ENCODE results near the gene EVI5.
"Not testable (repeated sequence)": the region's sequence is repeated elsewhere in the genome, so short reads cannot be mapped to it uniquely, and the experiment has no call there.

EVI5 gene

DNA sequence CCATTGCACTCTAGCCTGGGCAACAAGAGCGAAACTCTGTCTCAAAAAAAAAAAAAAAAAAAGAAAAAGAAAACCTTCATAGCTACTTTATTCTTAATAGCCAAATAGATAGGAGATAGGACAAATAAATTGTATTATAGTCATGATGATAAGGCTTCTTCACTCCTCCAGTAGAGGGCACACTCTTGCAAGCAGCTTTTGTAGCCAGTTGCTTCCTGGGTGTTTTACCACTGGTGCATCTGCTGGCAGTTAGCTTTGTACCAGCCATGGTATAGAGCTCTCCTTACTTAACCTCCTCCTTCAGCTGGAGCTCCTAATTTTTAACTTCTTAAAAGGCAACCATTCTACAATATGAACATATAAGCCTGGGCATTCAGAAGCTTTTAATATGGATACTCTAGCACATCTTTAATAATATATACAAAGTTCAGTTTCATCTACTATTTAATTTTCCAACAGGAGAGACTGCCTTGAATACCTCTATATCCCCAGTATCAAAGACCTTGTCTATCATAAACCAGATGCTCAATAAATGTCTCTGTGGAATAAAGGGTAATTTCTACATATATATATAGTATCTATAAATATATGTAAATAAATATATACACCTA, 35.8 kb downstream of the EVI5 start:
- H3K9me3 ChIP-seq (ENCODE audit: control insufficient read depth, insufficient read depth, low read length) = no peaks in the 10 kb centered on the region
- H3K36me3 ChIP-seq (ENCODE audit: insufficient read depth, low read length) = no peaks in the 10 kb centered on the region
- no peak overlapping the region for H3K9ac ChIP-seq (ENCODE audit: low read depth, low read length)
- H3K4me1 ChIP-seq (ENCODE audit: insufficient read depth, low read length) = no peaks in the 10 kb centered on the region

DNA sequence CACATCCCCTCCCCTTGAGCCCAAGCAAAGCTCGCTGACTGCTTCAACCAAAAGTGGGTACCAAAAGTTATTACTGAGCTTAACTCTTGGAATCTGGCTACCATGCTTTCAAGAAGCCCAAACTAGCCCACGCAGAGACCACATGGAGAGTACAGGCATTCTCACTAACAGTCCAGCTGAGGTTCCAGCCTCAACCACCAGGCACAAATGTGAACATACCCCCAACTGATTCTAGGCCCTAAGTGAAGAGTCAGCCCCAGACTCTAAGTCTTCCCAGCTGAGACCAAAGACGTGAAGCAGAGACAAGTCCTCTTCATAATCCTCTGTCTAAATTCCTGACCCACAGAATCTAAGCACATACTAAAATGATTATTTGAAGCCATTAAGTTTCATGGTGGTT, 36.8 kb downstream of the EVI5 start:
- H3K9ac ChIP-seq (ENCODE audit: low read depth, low read length) = no peak overlapping the region

DNA sequence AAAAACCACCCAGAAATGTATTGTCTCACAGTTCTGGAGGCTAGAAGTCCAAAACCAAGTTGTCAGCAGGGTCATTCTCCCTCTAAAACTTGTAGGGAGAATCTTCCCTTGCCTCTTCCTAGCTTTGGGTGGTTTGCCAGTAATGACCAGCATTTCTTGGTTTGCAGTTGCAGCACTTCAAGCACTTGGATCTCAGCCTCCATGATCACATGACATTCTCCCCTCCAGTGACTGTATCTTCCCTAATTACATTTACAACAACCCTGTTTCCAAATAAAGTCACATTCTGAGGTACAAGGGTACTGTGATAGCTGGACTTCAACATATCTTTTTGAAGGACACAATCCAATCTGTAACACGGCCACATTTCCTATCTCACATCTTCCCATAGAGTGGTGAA, 37.2 kb downstream of the EVI5 start:
- Histone ChIP-seq H3K9me3 (ENCODE audit: control insufficient read depth, insufficient read depth, low read length) (no peaks in the 10 kb centered on the region), H3K4me1 (ENCODE audit: insufficient read depth, low read length) (no peaks in the 10 kb centered on the region), H3K9ac (ENCODE audit: low read depth, low read length) (no peak overlapping the region), H3K36me3 (ENCODE audit: insufficient read depth, low read length) (no peaks in the 10 kb centered on the region)

More for the DNA sequence above, 36.8 kb downstream of the EVI5 start:
- H3K36me3 ChIP-seq (ENCODE audit: insufficient read depth, low read length) = no peaks in the 10 kb centered on the region
- no peaks in the 10 kb centered on the region for H3K4me1 ChIP-seq (ENCODE audit: insufficient read depth, low read length)
- no peaks in the 10 kb centered on the region for H3K9me3 ChIP-seq (ENCODE audit: control insufficient read depth, insufficient read depth, low read length)

DNA sequence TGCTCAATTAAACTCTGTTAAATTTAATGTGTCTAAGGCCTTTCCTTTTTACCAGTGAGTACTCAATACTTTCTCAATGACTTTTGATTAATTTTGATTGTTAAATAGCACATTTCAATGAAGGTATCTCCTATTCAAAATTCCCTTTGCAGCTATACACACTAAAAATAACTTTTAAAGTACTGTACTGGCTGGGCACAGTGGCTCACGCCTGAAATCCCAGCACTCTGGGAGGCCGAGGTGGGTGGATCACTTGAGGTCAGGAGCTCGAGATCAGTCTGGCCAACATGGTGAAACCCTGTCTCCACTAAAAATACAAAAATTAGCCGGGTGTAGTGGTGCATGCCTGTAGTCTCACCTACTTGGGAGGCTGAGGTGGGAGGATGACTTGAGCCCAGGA, 38.7 kb downstream of the EVI5 start:
- H3K9me3 ChIP-seq (ENCODE audit: control insufficient read depth, insufficient read depth, low read length); H3K4me1 ChIP-seq (ENCODE audit: insufficient read depth, low read length); H3K36me3 ChIP-seq (ENCODE audit: insufficient read depth, low read length); H3K9ac ChIP-seq (ENCODE audit: low read depth, low read length): not testable (repeated sequence)

DNA sequence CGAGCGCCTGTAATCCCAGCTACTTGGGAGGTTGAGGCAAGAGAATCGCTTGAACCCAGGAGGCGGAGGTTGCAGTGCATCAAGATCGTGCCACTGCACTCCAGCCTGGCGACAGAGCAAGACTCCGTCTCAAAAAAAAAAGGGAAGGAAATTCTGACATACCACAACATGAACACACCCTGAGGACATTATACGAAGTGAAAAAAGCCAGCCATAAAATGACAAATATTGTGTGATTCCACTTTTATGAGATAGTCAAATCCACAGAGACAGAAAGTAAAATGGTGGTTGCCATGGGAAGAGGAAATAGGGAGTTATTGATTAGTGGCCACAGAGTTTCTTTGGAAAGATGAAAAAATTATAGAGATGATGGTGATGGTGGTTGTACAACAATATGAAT, 41.7 kb downstream of the EVI5 start:
- Histone ChIP-seq H3K36me3 (ENCODE audit: insufficient read depth, low read length) (no peaks in the 10 kb centered on the region), H3K9me3 (ENCODE audit: control insufficient read depth, insufficient read depth, low read length) (no peaks in the 10 kb centered on the region), H3K4me1 (ENCODE audit: insufficient read depth, low read length) (no peaks in the 10 kb centered on the region), H3K9ac (ENCODE audit: low read depth, low read length) (no peak overlapping the region)

DNA sequence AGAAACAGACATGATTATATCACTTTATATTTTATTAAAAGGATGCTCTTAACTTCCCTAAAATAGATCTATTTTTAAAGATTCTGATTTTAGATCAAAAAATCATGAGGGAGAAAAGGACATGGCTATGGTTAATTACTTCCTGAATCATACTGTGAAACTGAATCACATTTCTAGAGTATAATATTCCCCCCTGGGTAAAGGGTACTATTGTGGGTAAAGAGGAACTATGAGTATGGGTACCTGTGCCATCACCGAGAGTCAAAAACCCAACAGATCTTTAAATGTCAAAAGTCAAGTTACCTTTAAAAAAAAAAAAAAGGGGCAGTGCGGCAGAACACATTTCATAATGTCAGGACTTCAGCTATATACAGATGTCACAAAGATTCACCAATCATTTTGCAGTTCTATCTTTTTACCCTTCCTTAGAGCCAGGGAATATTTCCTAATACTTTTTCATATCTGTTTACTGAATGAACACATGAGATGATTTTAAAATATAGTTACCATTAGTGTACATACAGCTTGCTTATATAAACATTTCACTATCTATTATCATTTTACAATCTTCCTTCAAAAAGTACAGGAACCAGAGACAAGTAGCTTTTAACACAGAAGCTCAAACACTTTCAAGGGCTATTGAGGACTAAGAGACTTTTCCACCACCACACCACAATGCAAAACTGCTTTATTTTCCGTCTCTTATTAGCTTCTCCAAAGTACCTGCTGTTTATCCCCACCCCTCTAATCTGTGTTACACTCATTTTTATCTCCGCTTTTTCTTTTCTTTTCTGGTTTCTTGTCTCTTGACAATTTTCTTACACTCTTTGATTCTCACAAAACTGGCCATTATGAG, 45.0 kb downstream of the EVI5 start:
- Histone ChIP-seq H3K36me3 (ENCODE audit: insufficient read depth, low read length) (no peaks in the 10 kb centered on the region), H3K9ac (ENCODE audit: low read depth, low read length) (no peak overlapping the region), H3K9me3 (ENCODE audit: control insufficient read depth, insufficient read depth, low read length) (no peaks in the 10 kb centered on the region), H3K4me1 (ENCODE audit: insufficient read depth, low read length) (no peaks in the 10 kb centered on the region)

DNA sequence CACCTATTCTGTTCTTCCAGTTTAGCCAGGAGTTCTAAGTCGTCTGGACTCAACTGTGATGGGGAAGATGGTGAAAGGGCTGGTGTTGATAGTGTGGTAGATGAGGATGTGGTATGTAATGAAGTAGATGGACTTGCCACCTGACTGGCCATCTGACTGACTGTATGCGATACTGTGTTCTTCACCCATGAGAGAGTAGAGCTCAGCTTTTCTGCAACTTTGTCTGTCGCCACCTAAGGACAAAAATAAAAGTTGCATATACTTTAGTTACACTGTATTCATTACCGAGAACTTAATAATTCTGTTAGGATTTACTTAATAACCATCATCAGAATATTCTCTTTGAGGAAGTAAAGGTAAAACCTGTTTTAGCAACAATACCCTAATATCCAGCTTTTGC, 48.5 kb downstream of the EVI5 start:
- H3K9ac ChIP-seq (ENCODE audit: low read depth, low read length) = no peak overlapping the region
- no peaks in the 10 kb centered on the region for H3K4me1 ChIP-seq (ENCODE audit: insufficient read depth, low read length)
- H3K9me3 ChIP-seq (ENCODE audit: control insufficient read depth, insufficient read depth, low read length) = no peaks in the 10 kb centered on the region
- no peaks in the 10 kb centered on the region; the same call in 1 of the 2 replicates for H3K36me3 ChIP-seq (ENCODE audit: insufficient read depth, low read length)

DNA sequence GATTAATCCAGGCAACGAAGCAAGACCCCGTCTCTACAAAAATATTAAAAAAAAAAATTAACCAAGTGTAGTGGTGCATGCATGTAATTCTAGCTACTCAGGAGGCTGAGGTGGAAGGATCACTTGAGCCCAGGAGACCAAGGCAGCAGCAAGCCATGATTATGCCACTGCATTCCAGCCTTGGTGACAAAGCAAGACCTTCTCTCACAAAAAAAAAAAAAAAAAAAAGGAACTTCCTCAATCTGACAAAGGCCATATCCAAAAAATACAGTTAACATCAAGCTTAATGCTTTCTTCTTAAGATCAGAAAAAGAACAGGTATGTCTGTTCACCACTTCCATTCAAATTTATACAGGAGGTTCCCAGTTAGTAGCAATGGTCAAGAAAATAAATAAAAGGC, 54.4 kb downstream of the EVI5 start:
- Histone ChIP-seq H3K4me1 (ENCODE audit: insufficient read depth, low read length) (no peaks in the 10 kb centered on the region), H3K36me3 (ENCODE audit: insufficient read depth, low read length) (no peaks in the 10 kb centered on the region; the same call in 1 of the 2 replicates), H3K9ac (ENCODE audit: low read depth, low read length) (no peak overlapping the region), H3K9me3 (ENCODE audit: control insufficient read depth, insufficient read depth, low read length) (no peaks in the 10 kb centered on the region)

DNA sequence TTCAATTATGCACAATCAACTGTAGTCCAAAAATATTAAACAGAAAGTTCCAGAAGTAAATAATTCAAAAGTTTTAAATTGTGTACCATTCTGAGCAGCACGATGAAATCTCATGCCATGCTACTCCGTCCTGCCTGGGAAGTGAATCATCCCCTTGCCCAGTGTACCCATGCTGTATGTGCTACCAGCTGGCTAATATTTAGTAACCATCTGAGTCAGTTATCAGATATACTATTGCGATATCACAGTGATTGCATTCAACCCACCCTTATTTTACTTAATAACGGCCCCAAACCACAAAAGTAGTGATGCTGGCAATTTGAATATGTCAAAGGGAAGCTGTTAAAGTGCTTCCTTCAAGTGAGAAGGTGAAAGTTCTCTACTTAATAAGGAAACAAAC, 56.2 kb downstream of the EVI5 start:
- no peak overlapping the region for H3K9ac ChIP-seq (ENCODE audit: low read depth, low read length)
- H3K9me3 ChIP-seq (ENCODE audit: control insufficient read depth, insufficient read depth, low read length) = no peaks in the 10 kb centered on the region
- no peaks in the 10 kb centered on the region for H3K4me1 ChIP-seq (ENCODE audit: insufficient read depth, low read length)
- H3K36me3 ChIP-seq (ENCODE audit: insufficient read depth, low read length) = no peaks in the 10 kb centered on the region; the same call in 1 of the 2 replicates

DNA sequence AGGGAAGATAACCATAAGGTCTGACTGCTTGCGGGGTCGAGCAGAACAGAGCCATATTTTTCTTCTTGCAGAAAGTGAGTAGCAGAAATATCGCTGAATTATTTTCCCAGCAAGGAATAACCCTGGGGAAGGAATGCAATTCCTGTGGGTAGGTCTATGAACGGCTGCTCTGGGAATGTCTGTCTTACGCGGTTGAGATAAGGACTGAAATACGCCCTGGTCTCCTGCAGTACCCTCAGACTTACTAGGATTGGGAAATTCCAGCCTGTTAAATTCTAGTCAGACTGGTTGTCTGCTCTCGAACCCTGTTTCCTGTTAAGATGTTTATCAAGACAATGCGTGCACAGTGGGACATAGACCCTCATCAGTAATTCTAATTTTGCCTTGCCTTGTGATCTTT, 61.2 kb downstream of the EVI5 start:
- H3K9ac ChIP-seq (ENCODE audit: low read depth, low read length); H3K36me3 ChIP-seq (ENCODE audit: insufficient read depth, low read length); H3K4me1 ChIP-seq (ENCODE audit: insufficient read depth, low read length); H3K9me3 ChIP-seq (ENCODE audit: control insufficient read depth, insufficient read depth, low read length): not testable (repeated sequence)

DNA sequence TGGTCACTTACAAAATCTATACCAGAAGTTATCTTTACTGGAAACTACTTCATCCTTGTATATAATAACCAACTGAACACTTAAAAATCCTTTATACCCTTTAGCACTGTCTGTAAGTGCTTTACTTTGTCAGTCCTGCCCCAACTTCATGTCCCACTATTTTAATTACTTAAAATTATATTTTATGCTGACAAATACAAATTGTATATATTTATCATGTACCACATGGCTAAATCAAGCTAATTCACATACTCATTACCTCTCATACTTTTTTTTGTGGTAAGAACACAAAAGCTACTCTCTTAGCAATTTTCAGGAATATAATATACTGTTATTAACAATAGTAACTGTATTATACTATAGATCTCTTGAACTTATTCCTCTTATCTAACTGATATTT, 63.0 kb downstream of the EVI5 start:
- Histone ChIP-seq H3K4me1 (ENCODE audit: insufficient read depth, low read length) (no peaks in the 10 kb centered on the region), H3K9me3 (ENCODE audit: control insufficient read depth, insufficient read depth, low read length) (no peaks in the 10 kb centered on the region), H3K36me3 (ENCODE audit: insufficient read depth, low read length) (no peaks in the 10 kb centered on the region), H3K9ac (ENCODE audit: low read depth, low read length) (no peak overlapping the region)

DNA sequence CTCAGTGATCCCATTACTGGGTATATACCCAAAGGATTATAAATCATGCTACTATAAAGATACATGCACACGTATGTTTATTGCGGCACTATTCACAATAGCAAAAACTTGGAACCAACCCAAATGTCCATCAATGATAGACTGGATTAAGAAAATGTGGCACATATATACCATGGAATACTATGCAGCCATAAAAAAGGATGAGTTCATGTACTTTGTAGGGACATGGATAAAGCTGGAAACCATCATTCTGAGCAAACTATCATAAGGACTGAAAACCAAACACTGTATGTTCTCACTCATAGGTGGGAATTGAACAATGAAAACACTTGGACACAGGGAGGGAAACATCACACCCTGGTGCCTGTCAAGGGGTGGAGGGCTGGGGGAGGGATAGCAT, 63.8 kb downstream of the EVI5 start:
- H3K4me1 ChIP-seq (ENCODE audit: insufficient read depth, low read length); H3K9ac ChIP-seq (ENCODE audit: low read depth, low read length); H3K36me3 ChIP-seq (ENCODE audit: insufficient read depth, low read length); H3K9me3 ChIP-seq (ENCODE audit: control insufficient read depth, insufficient read depth, low read length): not testable (repeated sequence)

DNA sequence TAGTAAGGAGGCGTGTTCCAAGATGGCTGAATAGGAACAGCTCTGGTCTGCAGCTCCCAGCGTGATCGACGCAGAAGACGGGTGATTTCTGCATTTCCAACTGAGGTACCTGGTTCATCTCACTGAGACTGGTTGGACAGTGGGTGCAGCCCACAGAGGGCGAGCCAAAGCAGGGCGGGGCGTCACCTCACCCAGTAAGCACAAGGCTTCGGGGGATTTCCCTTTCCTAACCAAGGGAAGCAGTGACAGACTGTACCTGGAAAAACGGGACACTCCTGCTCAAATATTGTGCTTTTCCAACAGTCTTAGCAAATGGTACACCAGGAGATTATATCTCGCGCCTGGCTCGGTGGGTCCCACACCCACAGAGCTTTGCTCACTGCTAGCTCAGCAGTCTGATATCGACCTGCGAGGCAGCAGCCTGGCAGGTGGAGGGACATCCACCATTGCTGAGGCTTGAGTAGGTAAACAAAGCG, 69.4 kb downstream of the EVI5 start:
- not testable (repeated sequence) for H3K36me3 ChIP-seq (ENCODE audit: insufficient read depth, low read length); H3K9ac ChIP-seq (ENCODE audit: low read depth, low read length); H3K9me3 ChIP-seq (ENCODE audit: control insufficient read depth, insufficient read depth, low read length); H3K4me1 ChIP-seq (ENCODE audit: insufficient read depth, low read length)

DNA sequence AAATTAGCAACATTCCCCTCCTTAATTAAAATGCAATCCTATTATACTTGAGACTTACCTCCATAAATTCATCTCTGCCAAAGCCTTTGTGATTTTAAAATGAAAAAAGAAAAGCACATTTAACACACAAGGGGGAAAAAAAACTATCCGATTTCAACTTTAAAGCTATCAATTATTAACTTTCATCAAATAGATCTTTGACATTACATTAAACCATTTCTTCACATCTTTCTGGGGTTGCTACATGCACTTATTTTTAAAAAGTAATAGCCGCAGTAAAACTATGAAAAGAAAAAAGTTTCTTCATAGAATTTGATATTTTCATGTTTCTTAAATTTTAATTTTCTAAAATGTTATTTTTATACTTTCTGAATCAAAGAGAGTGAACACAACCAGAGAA, 71.0 kb downstream of the EVI5 start:
- Histone ChIP-seq H3K36me3 (ENCODE audit: insufficient read depth, low read length) (no peaks in the 10 kb centered on the region), H3K9me3 (ENCODE audit: control insufficient read depth, insufficient read depth, low read length) (no peaks in the 10 kb centered on the region), H3K9ac (ENCODE audit: low read depth, low read length) (no peak overlapping the region), H3K4me1 (ENCODE audit: insufficient read depth, low read length) (no peaks in the 10 kb centered on the region; the same call in none of the 2 replicates)

DNA sequence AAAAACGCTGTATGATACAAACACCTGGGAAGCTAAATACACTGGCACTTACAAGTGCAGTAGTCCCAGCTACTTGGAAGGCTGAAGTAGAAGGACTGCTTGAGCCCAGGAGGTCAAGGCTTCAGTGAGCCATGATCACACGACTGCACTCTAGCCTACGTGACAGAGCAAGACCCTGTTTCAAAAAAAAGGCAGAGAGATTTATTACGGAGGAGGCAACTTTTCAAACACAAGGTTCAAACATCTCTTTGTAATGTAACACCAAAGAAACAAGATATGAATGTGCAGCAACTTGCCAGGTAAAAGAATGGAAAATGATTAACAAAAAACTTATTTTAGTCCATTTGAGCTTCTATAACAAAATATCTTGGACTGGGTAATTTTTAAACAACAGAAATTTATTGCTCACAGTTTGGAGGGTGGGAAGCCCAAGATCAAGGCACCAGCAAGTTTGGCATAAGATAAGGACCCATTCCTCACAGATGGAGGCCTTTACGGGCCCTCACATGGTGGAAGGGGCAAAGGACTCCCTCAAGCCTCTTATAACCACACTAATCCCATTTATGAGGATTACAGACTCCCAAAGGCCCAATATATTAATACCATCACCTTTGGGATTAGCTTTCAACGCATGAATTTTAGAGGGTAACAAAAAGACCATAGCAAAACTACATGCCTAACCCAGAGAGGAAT, 73.3 kb downstream of the EVI5 start:
- no peaks in the 10 kb centered on the region for H3K9me3 ChIP-seq (ENCODE audit: control insufficient read depth, insufficient read depth, low read length)
- H3K9ac ChIP-seq (ENCODE audit: low read depth, low read length) = no peak overlapping the region
- no peaks in the 10 kb centered on the region for H3K36me3 ChIP-seq (ENCODE audit: insufficient read depth, low read length)
- H3K4me1 ChIP-seq (ENCODE audit: insufficient read depth, low read length) = no peaks in the 10 kb centered on the region; the same call in none of the 2 replicates
